Mammary epithelial cell (primary cell): Measurements from ENCODE around the gene B4GALT2.

ENCODE experiments used
- EZH2 ChIP-seq: IDR thresholded peaks from 2 replicates; pipeline ENCODE4 v1.6.1; 2012; ENCODE audit warnings: low read length, inconsistent platforms, borderline replicate concordance
- TF ChIP-seq, protein P1 (sequence below), 2 donors: IDR thresholded peaks in 1 of 2; conservative IDR thresholded peaks in 1 of 2; 2 replicates each; pipeline ENCODE4 v1.5.1; 2011 to 2012; ENCODE audit warnings: inconsistent platforms in 2 of 2, low read length in 2 of 2, mild to moderate bottlenecking in 2 of 2, control low read depth in 1 of 2, low read depth in 1 of 2; ENCODE audit not compliant: insufficient read depth in 1 of 2; ENCODE audit errors: extremely low read depth in 1 of 2

- TF ChIP-seq, protein P1, sequence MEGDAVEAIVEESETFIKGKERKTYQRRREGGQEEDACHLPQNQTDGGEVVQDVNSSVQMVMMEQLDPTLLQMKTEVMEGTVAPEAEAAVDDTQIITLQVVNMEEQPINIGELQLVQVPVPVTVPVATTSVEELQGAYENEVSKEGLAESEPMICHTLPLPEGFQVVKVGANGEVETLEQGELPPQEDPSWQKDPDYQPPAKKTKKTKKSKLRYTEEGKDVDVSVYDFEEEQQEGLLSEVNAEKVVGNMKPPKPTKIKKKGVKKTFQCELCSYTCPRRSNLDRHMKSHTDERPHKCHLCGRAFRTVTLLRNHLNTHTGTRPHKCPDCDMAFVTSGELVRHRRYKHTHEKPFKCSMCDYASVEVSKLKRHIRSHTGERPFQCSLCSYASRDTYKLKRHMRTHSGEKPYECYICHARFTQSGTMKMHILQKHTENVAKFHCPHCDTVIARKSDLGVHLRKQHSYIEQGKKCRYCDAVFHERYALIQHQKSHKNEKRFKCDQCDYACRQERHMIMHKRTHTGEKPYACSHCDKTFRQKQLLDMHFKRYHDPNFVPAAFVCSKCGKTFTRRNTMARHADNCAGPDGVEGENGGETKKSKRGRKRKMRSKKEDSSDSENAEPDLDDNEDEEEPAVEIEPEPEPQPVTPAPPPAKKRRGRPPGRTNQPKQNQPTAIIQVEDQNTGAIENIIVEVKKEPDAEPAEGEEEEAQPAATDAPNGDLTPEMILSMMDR (conservative IDR thresholded peaks at IDR 0.05 in 1 of 2, IDR thresholded peaks at IDR 0.05 in 1 of 2; ENCODE audit: extremely low read depth in 1 of 2, insufficient read depth in 1 of 2, low read depth in 1 of 2, low read length in 2 of 2): no peak
- no peak for TF ChIP-seq EZH2
Measured at GRCh38 chr1:43953361-43953760, 25.6 kb upstream of the B4GALT2 start.
